ENCODE measurements around the gene CDC42BPA.
"Not testable (repeated sequence)": the region's sequence is repeated elsewhere in the genome, so short reads cannot be mapped to it uniquely, and the experiment has no call there.

CDC42BPA gene, protein sequence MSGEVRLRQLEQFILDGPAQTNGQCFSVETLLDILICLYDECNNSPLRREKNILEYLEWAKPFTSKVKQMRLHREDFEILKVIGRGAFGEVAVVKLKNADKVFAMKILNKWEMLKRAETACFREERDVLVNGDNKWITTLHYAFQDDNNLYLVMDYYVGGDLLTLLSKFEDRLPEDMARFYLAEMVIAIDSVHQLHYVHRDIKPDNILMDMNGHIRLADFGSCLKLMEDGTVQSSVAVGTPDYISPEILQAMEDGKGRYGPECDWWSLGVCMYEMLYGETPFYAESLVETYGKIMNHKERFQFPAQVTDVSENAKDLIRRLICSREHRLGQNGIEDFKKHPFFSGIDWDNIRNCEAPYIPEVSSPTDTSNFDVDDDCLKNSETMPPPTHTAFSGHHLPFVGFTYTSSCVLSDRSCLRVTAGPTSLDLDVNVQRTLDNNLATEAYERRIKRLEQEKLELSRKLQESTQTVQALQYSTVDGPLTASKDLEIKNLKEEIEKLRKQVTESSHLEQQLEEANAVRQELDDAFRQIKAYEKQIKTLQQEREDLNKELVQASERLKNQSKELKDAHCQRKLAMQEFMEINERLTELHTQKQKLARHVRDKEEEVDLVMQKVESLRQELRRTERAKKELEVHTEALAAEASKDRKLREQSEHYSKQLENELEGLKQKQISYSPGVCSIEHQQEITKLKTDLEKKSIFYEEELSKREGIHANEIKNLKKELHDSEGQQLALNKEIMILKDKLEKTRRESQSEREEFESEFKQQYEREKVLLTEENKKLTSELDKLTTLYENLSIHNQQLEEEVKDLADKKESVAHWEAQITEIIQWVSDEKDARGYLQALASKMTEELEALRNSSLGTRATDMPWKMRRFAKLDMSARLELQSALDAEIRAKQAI (N-terminal part only)

DNA sequence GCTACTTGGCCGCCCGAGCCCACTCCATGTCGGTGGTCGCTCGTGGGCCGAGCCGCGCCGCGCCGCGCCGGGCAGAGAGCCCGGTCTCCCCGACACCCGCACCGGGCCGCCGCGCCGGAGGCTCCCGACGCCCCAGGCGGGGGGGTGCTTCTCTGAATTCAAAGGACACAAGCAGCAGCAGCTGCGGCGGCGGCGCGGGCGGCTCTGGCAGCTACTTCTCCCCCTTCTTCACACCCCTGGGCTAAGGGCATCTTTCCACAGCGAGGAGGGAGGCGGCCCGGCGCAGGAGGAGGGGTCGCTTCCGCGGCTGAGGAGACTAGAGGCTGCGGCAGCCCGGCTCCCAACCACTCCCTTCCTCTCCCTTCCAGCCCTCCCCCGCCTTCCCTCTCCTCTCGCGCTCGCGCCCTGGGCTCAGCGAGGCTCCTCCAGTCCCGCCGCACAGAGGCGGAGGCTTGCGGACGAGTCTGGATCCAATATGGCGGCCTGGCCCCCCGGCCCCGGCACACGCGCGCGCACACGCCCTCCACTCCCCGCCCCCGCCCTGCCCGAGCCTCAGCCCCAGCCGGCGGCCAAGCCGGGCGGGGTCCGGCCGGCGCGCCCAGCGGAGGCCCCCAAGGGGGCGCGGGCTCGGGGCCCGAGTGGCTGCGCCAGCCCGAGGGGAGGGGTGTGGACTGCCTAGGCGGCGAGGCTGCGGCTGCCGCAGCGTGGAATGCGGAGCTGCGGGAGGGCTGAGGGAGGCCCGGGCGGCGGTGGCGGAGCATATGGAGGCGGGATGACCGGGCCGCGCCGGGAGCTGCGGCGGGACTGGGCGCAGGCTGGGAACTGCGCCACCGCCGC, at the start of gene CDC42BPA:
CDC42BPA (minus strand) TSS at position 477 of the 837 bp plus-strand sequence. CDS start 1,310 bp downstream, outside the sequence.
- DNase-seq, result peak; percentile 37

DNA sequence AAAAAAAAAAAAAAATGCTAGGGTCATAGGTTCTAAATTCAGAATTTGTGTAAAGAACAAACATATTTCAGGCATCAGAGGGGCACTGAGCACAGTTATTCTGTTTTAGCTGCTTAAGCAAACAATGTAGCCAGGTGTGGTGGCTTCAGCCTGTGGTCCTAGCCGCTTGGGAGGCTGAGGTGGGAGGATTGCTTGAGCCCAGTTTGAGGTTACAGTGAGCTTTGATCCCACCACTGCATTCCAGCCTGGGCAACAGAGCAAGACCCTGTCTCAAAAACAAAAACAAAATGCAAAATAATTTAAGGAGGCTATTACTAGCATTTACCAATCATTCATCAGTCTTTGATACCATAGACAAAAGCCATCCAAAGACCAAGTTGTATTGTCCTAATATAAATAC, 49.7 kb upstream of the CDC42BPA start:
- DNase-seq, result no peak

DNA sequence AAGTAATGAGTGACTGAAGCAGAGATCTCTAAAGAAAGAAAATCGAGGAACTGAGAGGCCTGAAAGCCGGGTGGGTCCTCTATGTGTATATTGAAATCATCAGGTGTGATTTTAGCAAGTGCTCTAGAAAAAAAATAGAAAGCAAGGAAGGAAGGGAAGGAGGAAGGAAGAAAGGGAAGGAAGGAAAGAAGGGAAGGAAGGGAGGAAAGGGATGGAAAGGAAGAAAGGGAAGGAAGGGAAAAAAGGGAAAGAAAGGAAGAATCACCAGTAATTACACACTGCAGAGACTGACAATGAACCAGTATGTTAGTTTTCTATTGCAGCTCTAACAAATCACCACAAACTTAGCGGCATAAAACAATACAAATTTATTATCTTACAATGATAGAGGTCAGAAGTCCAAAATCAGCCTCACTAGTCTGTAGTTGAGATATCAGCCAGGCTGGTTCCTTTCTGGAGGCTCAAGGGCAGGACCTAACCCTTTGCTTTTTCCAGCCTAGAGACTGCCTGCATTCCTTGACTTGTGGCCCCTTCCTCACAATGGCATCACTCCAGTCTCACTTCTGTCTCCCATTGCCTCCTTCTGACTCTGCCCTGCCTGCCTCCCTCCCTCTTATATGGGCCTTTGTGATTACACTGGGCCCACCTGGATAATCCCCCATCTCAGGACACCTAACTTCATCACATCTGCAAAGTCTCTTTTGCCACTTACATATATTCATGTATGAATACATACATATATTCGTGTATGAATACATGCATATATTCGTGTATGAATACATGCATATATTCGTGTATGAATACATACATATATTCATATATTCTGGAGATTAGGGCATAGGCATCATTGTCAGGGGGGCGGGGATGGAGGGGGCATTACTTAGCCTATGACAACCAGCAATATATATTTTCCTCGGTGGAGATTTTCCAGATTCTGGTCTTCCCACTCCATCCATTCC, 47.5 kb upstream of the CDC42BPA start:
- DNase-seq, result no peak

DNA sequence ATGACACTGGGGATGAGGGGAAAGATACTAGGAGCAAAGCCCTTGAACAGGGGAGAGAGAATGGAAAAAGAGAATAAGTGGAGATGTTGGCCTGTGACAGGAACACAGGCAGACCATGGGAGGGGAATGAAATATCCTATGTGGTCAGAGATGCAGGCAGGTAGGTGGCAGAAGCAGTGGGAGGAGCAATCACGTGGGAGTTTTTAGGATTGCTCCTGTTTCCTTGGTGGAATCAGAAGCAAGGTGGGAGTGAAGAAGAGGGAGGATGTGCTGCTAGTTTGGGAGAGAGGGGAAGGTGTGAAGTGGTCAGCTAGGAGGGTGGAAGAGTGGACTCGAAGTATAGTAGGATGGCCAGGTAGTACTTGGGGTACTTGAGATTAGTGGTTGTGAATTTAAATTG, 46.4 kb upstream of the CDC42BPA start:
- DNase-seq, result no peak

DNA sequence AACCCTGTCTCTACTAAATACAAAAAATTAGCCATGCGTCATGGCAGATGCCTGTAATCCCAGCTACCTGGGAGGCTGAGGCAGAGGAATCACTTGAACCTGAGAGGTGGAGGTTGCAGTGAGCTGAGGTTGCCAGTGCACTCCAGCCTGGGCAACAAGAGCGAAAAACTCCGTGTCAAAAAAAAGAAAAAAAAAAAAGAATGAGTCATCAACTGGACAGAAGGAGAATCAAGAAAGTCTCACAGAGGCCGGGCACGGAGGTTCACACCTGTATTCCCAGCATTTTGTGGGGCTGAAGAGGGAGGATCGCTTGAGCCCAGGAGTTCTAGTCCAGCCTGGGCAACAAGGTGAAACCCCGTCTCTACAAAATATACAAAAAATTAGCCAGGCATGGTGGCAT, 45.5 kb upstream of the CDC42BPA start:
- no peak for DNase-seq

GRCh38 chr1:227362039-227362438, 43.7 kb upstream of the CDC42BPA start:
- no peak for DNase-seq

GRCh38 chr1:227357927-227358302, 39.6 kb upstream of the CDC42BPA start:
- DNase-seq, result no peak

DNA sequence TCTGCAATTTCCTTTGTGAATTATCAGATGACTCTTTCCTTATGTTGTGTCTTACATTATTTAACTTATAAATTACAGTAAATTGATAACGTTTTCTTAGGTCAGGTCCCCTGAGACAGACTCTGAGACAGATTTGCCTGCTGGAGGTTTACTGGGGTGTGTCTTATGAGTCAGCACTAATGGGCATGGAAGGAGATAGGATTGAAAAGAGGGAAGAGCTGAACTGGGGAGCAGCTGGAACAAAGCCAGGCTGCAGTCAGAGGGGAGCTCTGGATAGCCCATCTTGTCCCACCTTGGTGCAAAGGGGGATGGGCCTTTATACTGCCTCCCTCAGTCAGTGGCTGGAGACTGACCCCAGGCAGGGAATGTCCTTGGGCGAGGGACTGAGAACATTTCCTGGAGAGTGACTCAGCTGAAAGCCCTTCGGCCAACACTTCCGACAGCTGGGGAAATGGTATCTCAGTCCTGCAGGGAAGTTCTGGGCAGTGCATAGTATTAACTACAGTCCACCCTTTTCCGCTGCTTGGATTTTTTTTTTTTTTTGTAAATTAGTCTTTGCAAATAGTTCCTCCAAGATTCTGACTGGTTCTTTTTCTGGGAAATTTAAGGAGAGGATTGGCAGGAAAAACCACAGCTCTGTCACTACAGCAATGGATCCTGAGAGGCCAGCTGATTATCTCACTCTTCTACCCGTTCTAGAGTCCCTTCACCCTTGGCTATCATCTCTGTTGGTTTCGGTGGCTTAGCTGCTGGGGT, 39.1 kb upstream of the CDC42BPA start:
- no peak for DNase-seq

GRCh38 chr1:227356620-227357146, 38.4 kb upstream of the CDC42BPA start:
- no peak for DNase-seq

DNA sequence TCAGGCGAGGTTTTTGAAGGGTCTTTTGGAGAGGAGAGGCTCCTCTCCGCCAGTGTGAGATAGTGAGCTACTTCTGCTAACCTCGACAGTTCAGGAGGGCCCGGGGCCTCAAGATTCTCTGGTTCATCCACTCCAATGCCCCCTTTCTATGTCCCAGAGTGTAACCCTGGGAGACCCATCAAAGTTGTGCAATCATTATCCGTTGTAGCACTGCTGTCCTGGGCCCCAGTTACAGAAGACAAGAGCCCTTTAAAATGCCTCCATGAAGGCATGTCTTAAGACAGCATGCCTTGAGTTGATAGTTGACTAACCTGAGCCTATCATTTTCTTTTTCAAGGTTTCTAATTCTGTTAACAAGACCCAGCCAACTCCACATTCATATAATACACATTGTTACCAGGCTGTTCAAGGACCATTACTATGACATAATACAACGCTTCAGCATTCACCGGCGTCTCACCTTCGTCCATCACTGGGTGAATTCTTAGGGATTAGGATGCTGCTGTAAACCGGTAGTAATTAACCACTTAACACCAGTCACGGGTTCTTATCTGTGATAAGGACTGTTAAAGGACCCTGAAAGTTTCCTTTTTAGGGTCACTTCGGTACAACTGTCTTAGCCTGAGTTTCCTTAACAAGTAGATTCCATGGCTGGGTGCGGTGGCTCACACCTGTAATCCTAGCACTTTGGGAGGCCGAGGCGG, 37.4 kb upstream of the CDC42BPA start:
- no peak for DNase-seq

- DNase-seq, result no peak
Observed at GRCh38 chr1:227353186-227353585, 34.9 kb upstream of the CDC42BPA start.

DNA sequence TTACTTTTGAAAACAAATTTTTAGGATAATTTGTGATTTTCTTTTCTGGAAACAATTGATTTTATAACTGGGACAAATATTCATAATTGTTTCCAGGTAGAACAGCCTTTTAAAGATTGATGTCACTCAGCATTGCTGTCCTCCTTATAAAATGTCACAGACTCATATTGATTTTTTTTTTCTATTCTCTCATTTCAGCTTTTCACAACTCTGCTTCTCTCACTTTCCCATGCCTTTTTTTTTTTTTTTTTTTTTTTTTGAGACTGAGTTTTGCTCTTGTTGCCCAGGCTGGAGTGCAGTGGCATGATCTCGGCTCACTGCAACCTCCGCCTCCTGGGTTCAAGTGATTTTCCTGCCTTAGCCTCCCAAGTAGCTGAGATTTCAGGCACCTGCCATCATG, 33.9 kb upstream of the CDC42BPA start:
- DNase-seq, result not testable (repeated sequence)

DNA sequence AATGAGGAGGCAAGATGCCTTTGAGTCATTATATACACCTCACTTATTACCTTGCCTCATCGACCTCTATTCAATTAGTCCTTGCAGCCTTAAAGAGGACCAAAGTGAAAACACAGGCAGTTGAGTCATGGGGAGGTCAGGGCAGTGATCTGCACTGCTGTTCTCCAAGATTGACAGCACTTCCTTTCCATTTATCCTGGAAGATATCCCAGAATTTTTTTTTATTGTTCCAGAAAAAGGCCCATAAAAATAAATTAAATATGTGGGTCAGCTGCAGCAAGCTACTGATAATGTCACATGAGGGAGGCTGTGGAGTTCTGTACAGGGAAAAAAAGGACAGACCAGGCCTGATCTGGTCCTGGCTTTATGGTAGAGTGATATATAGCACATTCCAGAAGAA, 33.2 kb upstream of the CDC42BPA start:
- DNase-seq, result no peak

- DNase-seq, result no peak
Observed at GRCh38 chr1:227349967-227350366, 31.7 kb upstream of the CDC42BPA start.

- no peak for DNase-seq
Observed at GRCh38 chr1:227343727-227344551, 25.6 kb upstream of the CDC42BPA start.

DNA sequence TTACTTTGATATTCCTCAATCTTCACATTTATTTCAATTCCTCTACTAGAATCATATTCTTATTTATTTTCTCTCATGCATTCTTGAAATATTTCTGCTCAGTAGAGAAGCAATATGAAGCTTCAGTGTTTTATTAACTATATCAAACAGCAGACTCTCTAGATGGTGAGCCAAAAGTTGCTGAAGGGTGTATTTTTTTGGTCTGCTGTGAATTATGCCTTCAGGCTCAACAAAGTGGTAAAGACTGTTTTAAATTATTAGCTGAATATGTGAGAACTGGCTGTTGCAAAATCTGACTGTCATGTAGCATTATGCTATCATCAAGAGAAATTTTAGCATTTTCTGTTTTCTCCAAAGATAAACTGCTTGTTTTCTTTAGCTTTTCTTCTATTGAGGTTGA, 24.9 kb upstream of the CDC42BPA start:
- DNase-seq, result no peak

DNA sequence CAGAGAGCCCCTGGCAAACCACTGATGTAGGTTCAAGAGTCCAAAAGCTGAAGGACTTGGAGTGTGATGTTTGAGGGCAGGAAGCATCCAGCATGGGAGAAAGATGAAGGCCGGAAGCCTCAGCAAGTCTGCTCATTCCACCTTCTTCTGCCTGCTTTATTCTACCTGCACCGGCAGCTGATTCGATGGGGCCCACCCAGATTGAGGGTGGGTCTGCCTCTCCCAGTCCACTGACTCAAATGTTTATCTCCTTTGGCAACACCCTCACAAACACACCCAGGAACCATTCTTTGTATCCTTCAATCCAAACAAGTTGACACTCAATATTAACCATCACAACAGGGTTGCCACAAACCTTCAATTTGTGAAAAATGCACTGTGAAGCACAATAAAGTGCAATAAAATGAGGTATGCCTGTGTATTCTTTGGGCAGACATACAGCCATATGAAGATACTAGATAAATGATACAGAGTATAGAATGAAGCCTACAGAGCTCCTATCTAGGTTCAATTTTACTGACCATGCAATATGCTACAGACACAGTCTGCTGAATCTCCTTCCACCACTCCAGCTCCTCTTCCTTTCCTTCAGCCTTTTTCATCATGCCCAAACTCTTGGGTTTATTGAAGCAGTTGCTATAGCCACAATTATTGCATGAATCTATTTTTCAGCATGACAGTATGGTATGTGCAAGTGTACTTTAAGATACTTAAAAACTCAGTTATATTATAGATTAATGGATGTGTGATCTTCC, 24.0 kb upstream of the CDC42BPA start:
- DNase-seq, result no peak

DNA sequence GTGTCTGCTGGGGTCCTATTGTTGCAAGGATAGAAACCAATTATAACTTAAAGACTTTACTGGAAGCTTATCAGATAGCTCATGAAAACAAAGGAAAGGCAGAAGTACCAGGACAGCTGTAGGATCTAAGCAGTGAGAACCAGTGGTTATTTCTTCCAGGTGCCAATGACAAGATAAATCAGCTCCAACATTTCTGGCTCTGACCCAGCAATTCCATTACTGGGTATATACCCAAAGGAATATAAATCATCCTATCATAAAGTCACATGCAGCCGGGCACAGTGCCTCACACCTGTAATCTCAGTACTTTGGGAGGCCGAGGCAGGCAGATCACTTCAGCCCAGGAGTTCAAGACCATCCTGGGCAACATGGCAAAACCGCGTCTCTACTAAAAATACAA, 17.8 kb upstream of the CDC42BPA start:
- DNase-seq, result not testable (repeated sequence)

All from activated naive CD4-positive, alpha-beta T cell treated with anti-CD3 and anti-CD28 coated beads, Interleukin-2, amount 50 U/mL, for 16 hours (primary cell).